Endodermal cell (in vitro differentiated cells): ENCODE measurements around the gene TACC2. TPM values are rescaled to one million over a fixed set of nuclear protein-coding genes. Genes with fewer than 3 reads are reported as not detected.

Source experiments
- DNase-seq: peaks from one replicate; pipeline ENCODE4 v3.0.0-alpha.2; 2017
- H3K27ac ChIP-seq: 2 replicates; pipeline ENCODE4 v1.5.1; 2013; ENCODE audit warnings: mild to moderate bottlenecking, low read depth, low read length, moderate library complexity
- H3K27me3 ChIP-seq: 2 replicates; pipeline ENCODE4 v1.6.1; 2013; ENCODE audit warnings: mild to moderate bottlenecking, low read length, moderate library complexity; ENCODE audit not compliant: insufficient read depth, control insufficient read depth, poor library complexity, severe bottlenecking
- H3K36me3 ChIP-seq: 2 replicates; pipeline ENCODE4 v1.7.0; 2013; ENCODE audit warnings: mild to moderate bottlenecking, low read length, moderate library complexity; ENCODE audit not compliant: control insufficient read depth, insufficient read depth
- H3K4me1 ChIP-seq: one replicate; pipeline ENCODE4 v1.7.0; 2013; ENCODE audit warnings: low read length; ENCODE audit not compliant: control insufficient read depth, insufficient read depth
- H3K4me3 ChIP-seq: 2 replicates; pipeline ENCODE4 v1.5.1; 2013; ENCODE audit warnings: mild to moderate bottlenecking, low read length, moderate library complexity
- H3K9ac ChIP-seq: 2 replicates; pipeline ENCODE4 v1.6.1; 2013; ENCODE audit warnings: mild to moderate bottlenecking, low read length, moderate library complexity; ENCODE audit not compliant: poor library complexity, severe bottlenecking; ENCODE audit errors: extremely low read depth
- H3K9me3 ChIP-seq: 2 replicates; pipeline ENCODE4 v1.6.1; 2013; ENCODE audit warnings: mild to moderate bottlenecking, low read length, moderate library complexity; ENCODE audit not compliant: control insufficient read depth
- H3K27ac Mint-ChIP-seq: 2 replicates; pipeline ENCODE4 v1.8.0; 2020; ENCODE audit warnings: mixed read lengths
- H3K27me3 Mint-ChIP-seq: 2 replicates; pipeline ENCODE4 v1.8.0; 2021; ENCODE audit warnings: mild to moderate bottlenecking, mixed read lengths; ENCODE audit not compliant: insufficient read depth
- H3K36me3 Mint-ChIP-seq: 2 replicates; pipeline ENCODE4 v1.8.0; 2020; ENCODE audit warnings: low read depth, mixed read lengths
- H3K4me1 Mint-ChIP-seq: 2 replicates; pipeline ENCODE4 v1.8.0; 2020; ENCODE audit warnings: mixed read lengths
- H3K4me3 Mint-ChIP-seq: 2 replicates; pipeline ENCODE4 v1.8.0; 2020; ENCODE audit warnings: mild to moderate bottlenecking, moderate library complexity, mixed read lengths
- H3K9me3 Mint-ChIP-seq: 2 replicates; pipeline ENCODE4 v1.8.0; 2020; ENCODE audit warnings: mild to moderate bottlenecking, mixed read lengths
- CTCF ChIP-seq: fragments of 200-600 bp; sonication (generic); conservative IDR thresholded peaks from 2 replicates; pipeline ENCODE4 v1.5.0; 2021; ENCODE audit warnings: antibody characterized with exemption, mild to moderate bottlenecking
- WGBS, 2 experiments: methylation state at CpG; one replicate each; pipeline versions ENCODE4 v1.1.5 to v1.1.7; 2013; ENCODE audit warnings: missing lambda C conversion rate in 2 of 2, mixed read lengths in 1 of 2; ENCODE audit not compliant: insufficient coverage in 1 of 2, insufficient read length in 1 of 2; 5-methylcytosine and 5-hydroxymethylcytosine counted together
- total RNA-seq, 2 donors: library from RNA; stranded (reverse); fragmentation: NEBNext Ultra II Directional in 1 of 2; extraction: Animal tissue kit (Norgen Biotek cat#: 25700) in 1 of 2; gene quantifications; 2 replicates in 1 of 2; 3 replicates in 1 of 2; pipeline ENCODE4 v1.2.1, GENCODE V29; 2021

TACC2 gene
- total RNA-seq, 2 donors from 2014 or later, result 24.5 to 34.1 TPM

GRCh38 chr10:122144199-122144598 is 155.2 kb downstream of the TACC2 start:
- Mint-ChIP-seq H3K4me3 (no peak overlapping the region), H3K4me1 (peaks cover 26% of the 10 kb centered on the region), H3K27me3 (no peaks in the 10 kb centered on the region), H3K9me3 (peaks cover 12% of the 10 kb centered on the region), H3K36me3 (peaks cover 39% of the 10 kb centered on the region), H3K27ac (no peak overlapping the region)
- DNase-seq, result no peak
- TF ChIP-seq CTCF, result no peak
- H3K9ac ChIP-seq, result no peak overlapping the region
- H3K36me3 ChIP-seq, result peaks cover 24% of the 10 kb centered on the region
- no peaks in the 10 kb centered on the region for H3K27me3 ChIP-seq
- H3K4me3 ChIP-seq, result no peak overlapping the region
- H3K9me3 ChIP-seq, result peaks cover 16% of the 10 kb centered on the region
- H3K27ac ChIP-seq, result no peak overlapping the region
- 93 to 96% methylated on average over 2 of the region's 2 CpGs for WGBS, 2 experiments
- H3K4me1 ChIP-seq, result peaks cover 7% of the 10 kb centered on the region

- Histone ChIP-seq H3K9ac (no peak overlapping the region), H3K27ac (no peak overlapping the region), H3K27me3 (no peaks in the 10 kb centered on the region), H3K36me3 (peaks cover 24% of the 10 kb centered on the region), H3K4me1 (no peaks in the 10 kb centered on the region), H3K4me3 (peak overlapping the region; percentile 47), H3K9me3 (peaks cover 16% of the 10 kb centered on the region)
- Mint-ChIP-seq H3K27ac (no peak overlapping the region), H3K9me3 (peaks cover 12% of the 10 kb centered on the region), H3K36me3 (peaks cover 39% of the 10 kb centered on the region), H3K4me3 (no peak overlapping the region), H3K4me1 (peaks cover 22% of the 10 kb centered on the region), H3K27me3 (no peaks in the 10 kb centered on the region)
- 96 to 100% methylated on average over 1 to 2 of the region's 2 CpGs for WGBS, 2 experiments
- no peak for TF ChIP-seq CTCF
- DNase-seq, result no peak
Measured at GRCh38 chr10:122145113-122145512, 156.2 kb downstream of the TACC2 start.

- no peak overlapping the region for H3K4me3 Mint-ChIP-seq
- Histone ChIP-seq H3K9ac (no peak overlapping the region), H3K4me3 (no peak overlapping the region), H3K4me1 (no peaks in the 10 kb centered on the region), H3K36me3 (peaks cover 24% of the 10 kb centered on the region), H3K27me3 (no peaks in the 10 kb centered on the region), H3K9me3 (peaks cover 16% of the 10 kb centered on the region), H3K27ac (peak overlapping the region; percentile 32)
- peaks cover 12% of the 10 kb centered on the region for H3K9me3 Mint-ChIP-seq
- 90 to 92% methylated on average over 3 to 7 of the region's 7 CpGs for WGBS, 2 experiments
- DNase-seq, result no peak
- peaks cover 39% of the 10 kb centered on the region for H3K36me3 Mint-ChIP-seq
- TF ChIP-seq CTCF, result no peak
- H3K4me1 Mint-ChIP-seq, result peaks cover 13% of the 10 kb centered on the region
- H3K27me3 Mint-ChIP-seq, result no peaks in the 10 kb centered on the region
- no peak overlapping the region for H3K27ac Mint-ChIP-seq
Measured at GRCh38 chr10:122147663-122148062, 158.7 kb downstream of the TACC2 start.
